ENCODE measurements around the gene KRT28.

The KRT28 gene, protein sequence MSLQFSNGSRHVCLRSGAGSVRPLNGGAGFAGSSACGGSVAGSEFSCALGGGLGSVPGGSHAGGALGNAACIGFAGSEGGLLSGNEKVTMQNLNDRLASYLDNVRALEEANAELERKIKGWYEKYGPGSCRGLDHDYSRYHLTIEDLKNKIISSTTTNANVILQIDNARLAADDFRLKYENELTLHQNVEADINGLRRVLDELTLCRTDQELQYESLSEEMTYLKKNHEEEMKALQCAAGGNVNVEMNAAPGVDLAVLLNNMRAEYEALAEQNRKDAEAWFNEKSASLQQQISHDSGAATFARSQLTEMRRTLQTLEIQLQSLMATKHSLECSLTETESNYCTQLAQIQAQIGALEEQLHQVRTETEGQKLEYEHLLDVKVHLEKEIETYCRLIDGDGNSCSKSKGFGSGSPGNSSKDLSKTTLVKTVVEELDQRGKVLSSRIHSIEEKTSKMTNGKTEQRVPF
- total RNA-seq, result 0 to 0.18 (median 0) reads per million in 4 experiments

DNA sequence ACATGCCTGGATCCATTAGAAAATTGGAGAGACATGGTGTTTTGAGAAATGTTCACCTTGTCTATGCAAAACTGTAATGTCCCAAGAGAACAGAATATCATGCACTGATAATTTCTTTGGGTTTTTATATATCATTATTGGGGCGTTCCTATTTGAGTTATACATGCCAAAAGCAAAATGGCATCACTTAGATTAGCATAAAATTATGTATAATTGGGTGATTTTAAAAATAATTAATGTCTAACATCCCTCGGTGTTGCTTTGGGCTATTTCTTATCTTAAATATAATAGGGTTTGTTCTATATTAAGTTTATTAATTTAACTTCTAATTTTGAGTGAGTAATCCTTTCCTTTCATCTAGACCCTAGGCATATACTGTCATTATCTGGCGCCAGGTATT, at the start of gene KRT28:
Gene KRT28, minus strand, starts transcription at position 101 of the 400 bp plus-strand sequence. Its CDS starts 66 bp downstream, at position 35.
- no peak for DNase-seq

DNA sequence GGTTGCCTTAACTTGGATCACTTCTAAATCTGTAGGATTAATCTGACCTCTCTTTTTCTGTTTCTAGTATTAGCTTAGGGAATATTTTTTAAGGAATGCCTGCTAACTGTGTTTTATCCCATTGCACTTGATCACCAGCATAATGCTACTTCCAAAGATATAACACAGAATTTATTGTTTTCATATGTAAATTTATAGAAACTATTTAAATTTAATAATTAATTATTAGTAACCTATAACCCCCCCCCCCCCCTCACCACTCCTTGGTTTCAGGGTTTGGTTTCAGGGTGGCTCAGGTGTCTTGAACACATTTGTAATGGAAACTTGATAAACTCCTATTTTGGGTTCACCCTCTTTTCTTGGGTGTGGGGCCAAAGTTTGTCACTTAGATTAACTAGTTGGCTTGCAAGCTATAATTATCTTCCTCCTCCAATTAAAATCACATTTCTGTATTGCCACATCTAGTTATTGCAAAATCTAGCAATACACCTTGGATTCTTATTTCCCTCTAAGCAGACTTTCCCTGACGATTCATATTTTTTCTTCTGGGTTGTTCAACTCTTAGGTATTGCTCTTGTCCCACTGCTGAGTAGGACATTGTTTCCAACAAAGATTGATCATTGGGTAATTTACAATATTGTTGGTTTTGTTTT, 49.0 kb upstream of the KRT28 start:
- DNase-seq, result no peak

DNA sequence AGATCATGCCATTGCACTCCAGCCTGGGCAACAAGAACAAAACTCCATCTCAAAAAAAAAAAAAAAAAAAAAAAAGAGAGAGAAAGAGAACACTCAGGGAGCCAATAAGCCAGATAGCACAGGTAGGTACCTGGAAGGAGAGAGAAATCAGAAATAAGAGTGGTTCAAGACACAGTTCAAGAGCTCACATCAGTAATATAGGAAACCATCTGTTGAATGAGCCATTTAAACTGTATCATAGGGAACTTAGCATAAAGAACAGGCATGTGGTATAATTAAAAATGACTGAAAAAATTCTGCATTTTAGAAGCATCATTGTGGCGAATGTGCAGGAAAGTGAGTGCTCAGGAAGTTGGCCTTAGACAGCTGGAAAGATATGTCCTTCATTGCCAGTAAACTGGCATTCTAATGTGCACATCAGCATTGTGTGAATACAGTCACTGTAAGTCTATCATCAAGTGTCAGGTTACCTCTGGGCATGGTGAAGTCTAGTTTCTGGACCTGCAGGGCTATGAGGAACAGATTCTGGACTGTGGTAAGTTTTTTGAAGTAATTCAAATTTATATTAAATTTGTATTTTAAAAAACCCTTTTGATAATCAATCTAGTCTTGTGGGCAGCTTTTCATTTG, 46.9 kb upstream of the KRT28 start:
- DNase-seq, result no peak

DNA sequence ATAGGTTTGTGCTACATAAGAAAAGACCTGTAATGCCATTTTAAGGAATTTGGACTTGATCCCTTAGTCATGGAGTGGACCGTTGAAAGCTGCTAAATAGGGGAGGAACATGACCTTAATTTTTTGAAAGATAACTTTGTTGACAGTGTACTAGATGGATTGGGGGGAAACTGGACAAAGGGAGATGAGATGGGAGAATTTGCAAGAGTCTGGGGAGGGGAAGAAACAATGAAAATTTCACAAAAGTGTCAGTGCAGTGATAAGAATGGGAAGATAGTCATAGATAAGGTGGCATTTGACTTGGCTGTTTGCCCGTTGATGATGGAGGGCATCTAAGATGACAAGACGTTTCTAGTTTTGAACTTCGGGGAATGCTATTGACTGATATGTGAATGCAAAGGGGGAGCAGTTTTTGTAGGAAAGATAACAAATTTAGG, 44.9 kb upstream of the KRT28 start:
- DNase-seq, result no peak

DNA sequence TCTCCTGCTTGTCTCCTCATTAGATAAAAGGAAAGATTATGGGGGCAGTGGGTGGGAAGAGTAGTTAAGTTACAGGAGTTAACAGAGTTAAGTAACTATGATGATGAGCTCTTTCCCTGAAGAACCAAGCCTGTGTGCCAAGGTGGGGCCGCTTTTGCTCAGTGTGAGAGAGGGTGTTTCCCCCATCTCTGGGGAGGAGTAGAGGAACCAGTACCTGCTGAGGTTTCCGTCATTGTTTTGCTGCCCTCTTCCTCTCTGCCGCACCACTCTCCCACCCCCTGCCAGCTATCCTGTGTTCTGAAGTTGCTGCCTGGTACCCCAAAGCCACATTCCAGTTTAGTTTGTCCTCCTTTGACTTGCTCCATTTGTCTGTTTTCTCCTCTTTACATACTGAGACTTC, 43.5 kb upstream of the KRT28 start:
- DNase-seq, result no peak

DNA sequence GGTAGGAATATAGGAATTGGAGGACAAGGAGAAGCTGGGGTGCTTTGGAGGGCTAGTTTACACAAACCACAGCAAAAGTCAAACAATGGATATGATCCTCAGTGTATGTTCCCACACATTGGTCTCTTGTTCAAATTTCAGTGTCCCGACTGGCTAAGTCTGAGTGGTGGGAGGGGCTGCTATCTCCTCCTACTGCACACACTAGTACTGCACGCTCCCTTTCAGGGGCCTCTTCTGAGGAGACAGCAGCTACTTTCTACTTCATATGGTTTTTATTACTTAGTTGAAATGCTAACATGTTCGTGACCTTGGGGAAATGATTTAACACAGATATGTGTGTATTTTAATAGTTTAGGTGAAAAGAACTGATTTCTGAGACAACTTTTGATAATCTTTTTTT, 41.5 kb upstream of the KRT28 start:
- DNase-seq, result no peak

DNA sequence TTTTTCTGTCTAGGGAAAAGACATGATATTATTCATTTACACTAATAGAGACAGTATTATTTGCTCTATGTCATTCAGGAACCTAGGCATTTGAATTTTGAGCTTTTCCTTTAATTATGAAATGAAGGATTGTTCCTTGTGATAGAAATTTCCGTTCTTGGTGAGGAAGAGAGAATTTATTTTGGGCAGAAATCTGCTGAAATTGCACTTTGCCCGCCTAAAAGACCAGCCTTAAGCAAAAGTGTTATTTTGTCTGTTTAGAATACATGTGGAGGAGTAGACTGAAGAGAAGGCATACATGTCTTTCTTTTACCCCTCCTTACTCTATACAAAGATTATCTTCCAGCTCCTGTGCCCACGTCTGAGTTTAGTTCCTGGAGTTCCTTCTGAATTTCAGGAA, 39.4 kb upstream of the KRT28 start:
- no peak for DNase-seq

DNA sequence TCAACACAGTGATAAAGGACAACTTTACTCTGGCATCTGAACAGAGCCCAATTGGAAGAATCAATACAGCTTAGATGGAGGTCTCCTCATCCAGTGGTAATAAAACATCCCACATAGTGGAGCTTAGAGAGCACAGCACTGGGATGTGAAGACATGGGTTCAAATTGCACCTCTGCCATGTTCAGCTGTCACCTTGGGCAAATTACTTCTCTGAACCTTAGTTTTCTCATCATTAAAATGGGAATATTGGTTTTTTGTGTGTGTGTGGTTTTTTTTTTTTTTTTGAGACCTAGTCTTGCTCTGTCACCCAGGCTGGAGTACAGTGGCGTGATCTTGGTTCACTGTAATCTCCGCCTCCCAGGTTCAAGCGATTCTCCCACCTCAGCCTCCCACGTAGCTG, 36.3 kb upstream of the KRT28 start:
- DNase-seq, result no peak

DNA sequence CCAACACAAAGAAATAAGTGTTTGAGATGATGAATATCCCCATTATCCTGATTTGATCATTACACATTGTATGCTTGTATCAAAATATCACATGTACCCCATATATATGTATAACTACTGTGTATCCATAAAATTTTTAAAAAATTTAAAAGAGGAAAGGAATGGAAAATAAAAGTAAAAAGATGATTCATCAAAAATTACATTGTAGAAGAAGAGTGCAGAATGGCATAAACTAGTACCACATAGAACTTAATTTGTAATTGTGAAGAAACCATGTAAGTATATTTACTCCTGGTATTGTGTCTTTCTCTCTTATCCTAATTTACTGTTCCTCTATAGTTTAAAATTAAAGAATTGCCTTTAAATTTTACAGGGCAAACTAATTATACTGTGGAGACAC, 34.1 kb upstream of the KRT28 start:
- DNase-seq, result no peak

DNA sequence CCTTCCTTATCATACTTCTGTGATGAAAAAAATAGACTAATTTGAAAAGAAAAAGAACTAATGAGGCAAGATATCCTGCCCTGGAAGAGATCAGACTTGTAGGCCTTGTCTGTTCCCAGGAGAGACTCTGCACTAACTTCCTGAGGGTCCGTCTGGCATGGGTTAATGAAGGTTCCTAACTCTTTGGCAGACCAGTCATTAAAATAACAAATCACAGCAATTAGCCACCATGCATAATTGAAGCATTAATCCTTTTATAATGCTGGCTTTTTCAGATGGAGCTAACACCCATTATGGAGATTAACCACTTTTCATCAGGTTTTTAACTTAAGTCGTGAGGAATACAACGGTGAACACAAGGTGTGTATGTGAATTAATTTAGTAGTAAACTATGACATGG, 33.1 kb upstream of the KRT28 start:
- DNase-seq, result no peak

DNA sequence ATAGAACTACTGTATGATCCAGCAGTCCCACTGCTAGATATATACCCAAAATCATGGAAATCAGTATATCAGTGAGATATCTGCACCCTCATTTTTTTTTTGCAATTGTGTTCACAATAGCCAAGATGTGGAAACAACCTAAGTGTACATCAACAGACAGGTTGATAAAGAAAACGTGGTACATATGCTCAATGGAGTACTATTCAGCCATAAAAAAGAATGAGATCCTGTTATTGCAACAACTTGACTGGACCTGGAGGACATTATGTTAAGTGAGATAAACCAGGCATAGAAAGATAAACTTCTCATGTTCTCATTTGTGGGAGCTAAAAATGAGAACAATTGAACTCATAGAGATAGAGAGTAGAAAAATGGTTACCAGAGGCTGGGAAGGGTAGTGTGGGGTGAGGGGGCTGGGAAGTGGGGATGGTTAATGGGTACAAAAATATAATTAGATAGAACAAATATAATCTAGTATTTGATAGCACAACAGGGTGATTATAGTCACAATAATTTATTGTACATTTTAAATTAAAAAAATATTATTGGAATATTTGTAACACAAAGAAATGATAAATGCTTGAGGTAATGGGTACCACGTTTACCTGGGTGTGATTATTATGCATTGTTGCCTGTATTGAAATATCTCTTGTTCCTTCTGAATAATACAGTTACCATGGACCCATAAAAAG, 30.5 kb upstream of the KRT28 start:
- no peak for DNase-seq

DNA sequence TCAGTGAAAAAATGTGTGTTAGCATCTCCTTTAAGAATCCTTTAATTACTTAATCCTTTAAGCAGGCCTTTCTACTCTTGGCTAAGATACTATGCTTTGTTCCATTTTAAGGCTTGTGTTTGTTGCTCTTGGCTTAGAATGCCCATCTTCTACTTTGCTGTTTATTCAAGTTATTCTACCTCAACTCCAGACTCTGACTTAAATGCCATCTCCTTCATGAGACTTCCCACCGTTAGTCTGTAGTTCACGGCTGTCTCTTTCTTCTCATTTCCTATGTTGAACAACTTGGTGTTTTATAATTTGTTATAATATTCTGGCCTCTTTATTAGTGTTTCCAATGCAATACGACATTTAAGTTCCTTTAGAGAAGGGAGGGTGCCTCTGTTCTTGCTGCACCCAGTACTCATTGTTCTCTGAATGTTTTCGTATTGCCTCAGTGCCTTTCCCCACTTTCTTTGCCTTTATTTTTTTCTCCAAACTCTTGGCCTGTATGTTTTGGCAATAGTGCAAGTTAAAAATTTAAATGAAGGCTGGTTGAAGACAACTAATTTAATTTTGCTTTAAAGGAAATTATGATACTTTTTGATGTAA, 28.8 kb upstream of the KRT28 start:
- DNase-seq, result no peak

DNA sequence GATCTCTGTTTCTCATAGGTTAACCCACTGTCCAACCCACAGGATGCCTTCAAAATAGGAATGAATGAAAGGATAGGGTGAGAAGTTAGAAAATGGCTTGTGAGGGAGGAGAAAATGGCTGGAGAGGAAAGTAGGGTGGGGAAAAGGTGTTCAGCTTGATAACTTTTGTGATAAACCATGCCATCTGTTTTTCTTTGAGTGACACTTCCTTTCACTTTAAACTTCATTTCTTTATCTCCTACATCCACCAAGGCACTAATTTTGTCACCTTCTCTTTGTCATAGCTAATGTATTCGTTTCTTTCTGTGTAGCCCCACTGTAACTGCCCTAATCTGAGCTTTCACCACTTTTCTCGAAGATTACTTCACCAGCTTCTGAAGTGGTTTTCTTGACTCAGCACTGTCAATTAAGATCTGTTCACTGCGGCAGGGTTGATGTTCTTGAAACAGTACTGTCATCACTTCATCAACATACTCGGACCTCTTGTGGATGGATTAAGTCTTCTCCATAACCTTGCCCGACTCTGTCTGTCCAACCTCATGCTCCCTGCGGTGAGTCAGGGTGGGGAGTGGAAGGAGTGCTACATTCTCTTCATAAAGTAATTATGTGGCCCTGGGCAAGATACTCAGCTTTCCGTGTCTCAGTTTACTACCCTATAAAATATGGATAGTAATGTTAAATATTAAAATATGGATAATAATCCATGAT, 28.1 kb upstream of the KRT28 start:
- no peak for DNase-seq

DNA sequence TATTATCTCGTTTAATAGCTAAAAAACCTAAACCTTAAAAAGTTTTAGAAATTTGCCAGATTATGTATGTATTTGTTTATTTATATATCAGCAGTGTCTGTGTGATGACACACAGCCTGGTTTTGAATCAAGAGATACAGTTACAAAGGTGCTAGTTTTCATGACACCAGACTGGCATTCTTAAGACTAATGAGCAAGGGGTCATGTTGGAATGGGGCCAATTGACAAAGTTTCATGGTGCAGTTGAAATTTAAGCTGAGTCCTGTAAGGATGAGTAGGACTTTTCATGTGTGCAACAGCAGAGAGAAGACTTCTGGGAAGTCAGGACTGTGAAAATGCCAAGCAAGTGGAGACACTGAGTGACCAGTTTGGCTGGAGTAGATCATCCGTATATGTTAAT, 25.8 kb upstream of the KRT28 start:
- DNase-seq, result no peak

DNA sequence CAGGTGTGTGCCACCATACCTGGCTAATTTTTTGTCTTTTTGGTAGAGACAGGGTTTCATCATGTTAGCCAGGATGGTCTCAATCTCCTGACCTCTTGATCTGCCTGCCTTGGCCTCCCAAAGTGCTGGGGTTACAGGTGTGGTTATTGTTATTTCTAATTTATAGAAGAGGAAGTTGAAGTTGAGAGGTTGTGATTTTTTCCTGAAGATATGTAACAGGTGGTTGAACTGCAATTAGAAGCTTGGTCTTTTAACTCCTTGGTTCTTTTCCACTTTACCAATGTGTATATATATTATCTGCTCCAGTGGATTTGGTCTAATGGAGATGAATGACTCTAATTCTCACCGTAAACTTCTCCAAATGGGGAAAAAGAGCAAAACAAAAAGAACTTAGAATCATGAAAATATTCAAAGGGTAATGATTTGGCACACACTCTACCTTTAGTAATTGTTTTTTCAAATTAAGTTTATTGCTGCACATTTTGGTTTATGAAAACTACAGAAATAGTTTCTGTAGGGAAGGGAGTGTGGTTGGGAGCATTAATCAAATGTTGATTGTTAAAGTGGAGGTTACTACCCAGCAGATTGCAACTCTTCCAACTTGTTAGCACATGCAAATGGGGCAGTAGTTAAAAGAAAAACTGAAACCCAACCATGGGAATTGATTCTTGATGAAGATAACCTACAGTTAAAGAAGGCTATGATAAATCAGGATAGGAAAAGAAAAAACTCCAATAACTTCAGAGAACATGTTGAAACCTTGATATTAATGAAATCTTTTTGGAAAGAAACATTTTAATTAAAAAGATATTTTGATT, 24.5 kb upstream of the KRT28 start:
- DNase-seq, result no peak

DNA sequence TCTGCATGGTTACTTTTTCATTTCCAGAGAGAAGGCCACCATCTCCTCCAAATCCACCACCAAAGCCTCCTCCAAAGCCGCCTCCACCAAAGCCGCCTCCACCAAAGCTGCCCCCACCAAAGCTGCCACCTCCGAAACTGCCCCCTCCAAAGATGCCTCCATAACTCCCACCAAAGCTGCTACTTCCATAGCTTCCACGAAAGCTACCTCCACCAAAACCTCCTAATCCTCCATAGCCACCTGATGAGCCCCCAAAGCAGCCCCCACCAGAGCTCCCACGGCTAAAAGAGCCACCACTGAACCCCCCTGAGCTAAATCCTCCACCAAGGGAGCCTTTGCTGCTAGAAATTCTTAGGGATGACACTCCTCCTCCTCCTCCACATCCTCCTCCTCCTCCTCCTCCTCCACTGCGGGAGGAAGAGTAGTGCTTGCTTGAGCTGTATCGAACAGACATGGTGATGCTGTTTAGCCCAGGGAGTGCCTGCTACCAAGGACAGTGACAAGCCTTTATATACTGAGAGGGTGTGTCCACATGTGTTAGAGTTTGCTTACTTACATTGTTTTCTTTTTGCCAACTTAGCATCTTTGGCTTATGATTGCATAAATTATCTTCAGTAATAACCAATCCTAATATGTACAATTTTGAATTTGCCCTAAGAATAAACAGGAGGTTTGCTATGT, 22.5 kb upstream of the KRT28 start, which contains the start of gene KRT10:
Gene KRT10, minus strand, starts transcription at position 483 of the 681 bp plus-strand sequence. Its CDS starts 29 bp downstream, at position 454.
- DNase-seq, result no peak

DNA sequence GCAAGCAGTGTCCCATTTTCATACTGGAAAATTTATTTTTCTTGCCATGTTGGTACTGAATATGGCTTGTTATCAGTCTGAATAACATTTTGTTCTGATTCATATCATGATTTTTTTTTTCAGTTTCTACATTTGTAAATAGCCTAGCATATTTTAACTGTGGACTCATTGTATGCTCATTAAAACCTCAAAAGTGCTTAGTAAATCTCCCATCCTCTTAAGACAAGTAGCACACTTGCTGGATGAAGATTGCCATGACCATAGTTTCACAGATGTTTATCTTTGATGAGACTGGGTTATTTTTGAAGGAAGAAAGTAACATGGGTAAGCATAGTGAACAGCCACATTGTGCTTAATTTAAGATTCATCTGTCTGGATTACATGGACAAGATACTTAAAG, 21.8 kb upstream of the KRT28 start:
- no peak for DNase-seq

DNA sequence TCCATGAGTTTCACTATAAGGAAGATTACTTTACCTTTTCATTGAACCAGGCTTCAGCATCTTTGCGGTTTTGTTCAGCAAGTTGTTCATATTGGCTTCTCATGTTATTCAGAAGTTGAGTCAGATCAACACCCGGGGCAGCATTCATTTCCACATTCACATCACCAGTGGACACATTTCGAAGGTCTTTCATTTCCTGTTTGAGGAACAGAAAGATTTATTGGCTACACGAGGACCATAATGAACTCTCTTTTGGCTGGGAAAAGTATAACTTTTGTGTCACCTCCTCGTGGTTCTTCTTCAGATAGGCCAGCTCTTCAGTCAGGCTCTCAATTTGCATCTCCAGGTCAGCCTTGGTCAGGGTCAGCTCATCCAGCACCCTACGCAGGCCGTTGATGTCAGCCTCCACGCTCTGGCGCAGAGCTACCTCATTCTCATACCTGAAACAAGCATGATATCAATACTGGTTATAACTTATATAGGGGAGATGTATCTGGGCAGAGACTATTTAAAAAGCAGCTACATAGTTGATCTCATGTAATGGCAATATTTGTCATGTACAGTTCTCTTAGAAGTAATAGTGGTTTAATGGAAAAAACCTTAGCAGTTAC, 20.6 kb upstream of the KRT28 start:
- DNase-seq, result no peak

DNA sequence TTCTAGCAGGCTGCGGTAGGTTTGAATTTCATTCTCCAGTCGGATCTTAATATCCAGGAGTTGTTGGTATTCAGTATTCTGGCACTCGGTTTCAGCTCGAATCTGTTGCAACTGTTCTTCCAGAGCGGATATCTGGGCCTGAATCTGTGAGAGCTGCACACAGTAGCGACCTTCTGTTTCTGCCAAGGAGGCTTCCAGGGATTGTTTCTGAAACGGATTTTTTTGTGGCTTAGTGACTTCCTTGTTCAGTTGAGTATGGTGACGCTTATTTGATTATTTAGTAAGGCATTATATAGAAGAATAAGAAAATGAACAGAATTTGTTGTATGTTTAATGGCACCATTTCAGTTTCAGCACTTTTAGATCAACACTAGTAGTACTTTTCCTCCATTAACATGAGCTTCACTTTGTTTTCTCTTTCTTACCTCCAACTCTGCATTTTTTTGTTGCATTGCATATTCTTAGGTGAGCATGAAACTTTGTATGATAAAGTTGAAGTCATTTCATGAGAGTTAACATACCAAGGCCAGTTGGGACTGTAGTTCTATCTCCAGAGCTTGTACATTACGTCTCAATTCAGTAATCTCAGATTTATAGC, 19.9 kb upstream of the KRT28 start:
- DNase-seq, result no peak

Data from effector CD8-positive, alpha-beta T cell (primary cell).